Measurements from ENCODE around the gene WNT11. TPM values are rescaled to one million over a fixed set of nuclear protein-coding genes. Genes with fewer than 3 reads are reported as not detected.

The WNT11 gene
- 1 to 10 TPM in 1 of 2 donors, under 1 TPM in 1; 0.71 to 1.5 TPM for total RNA-seq

- Mint-ChIP-seq H3K27ac (no peak within 1 kb of the TSS), H3K36me3 (peaks cover 0 to 6% of the 10 kb centered on the region in 2 donors), H3K9me3 (no peaks in the 10 kb centered on the region)
- ATAC-seq, result no peak
- peak in 1 of 2 donors; percentile 23 for DNase-seq (ENCODE audit: low spot score in 2 of 2)
Measured at GRCh38 chr11:76206327-76207081, at the start of gene WNT11. Gene WNT11 (minus strand): TSS chr11:76206502. CDS start chr11:76206407, 95 bp downstream.

GRCh38 chr11:76253416-76253815, 47.1 kb upstream of the WNT11 start:
- ATAC-seq, result no peak

GRCh38 chr11:76252631-76253070, 46.3 kb upstream of the WNT11 start:
- no peak for ATAC-seq
- Mint-ChIP-seq H3K27ac (no peak overlapping the region), H3K36me3 (peaks cover 0 to 8% of the 10 kb centered on the region in 2 donors), H3K9me3 (no peaks in the 10 kb centered on the region)
- no peak for DNase-seq (ENCODE audit: low spot score in 2 of 2)

More at GRCh38 chr11:76253416-76253815, 47.1 kb upstream of the WNT11 start:
- Mint-ChIP-seq H3K27ac (no peak overlapping the region), H3K36me3 (peaks cover 0 to 8% of the 10 kb centered on the region in 2 donors), H3K9me3 (no peaks in the 10 kb centered on the region)
- no peak for DNase-seq (ENCODE audit: low spot score in 2 of 2)

- no peak for ATAC-seq
- no peak for DNase-seq (ENCODE audit: low spot score in 2 of 2)
- H3K9me3 Mint-ChIP-seq, result no peaks in the 10 kb centered on the region
- H3K27ac Mint-ChIP-seq, result no peak overlapping the region
- H3K36me3 Mint-ChIP-seq, result peaks cover 0 to 8% of the 10 kb centered on the region in 2 donors
Measured at GRCh38 chr11:76251576-76251975, 45.3 kb upstream of the WNT11 start.

- no peaks in the 10 kb centered on the region for H3K9me3 Mint-ChIP-seq
- H3K36me3 Mint-ChIP-seq, result peaks cover 0 to 8% of the 10 kb centered on the region in 2 donors
- H3K27ac Mint-ChIP-seq, result no peak overlapping the region
- ATAC-seq (no peak), DNase-seq (ENCODE audit: low spot score in 2 of 2) (no peak)
Measured at GRCh38 chr11:76251226-76251575, 44.9 kb upstream of the WNT11 start.

- Mint-ChIP-seq H3K36me3 (peaks cover 0 to 8% of the 10 kb centered on the region in 2 donors), H3K27ac (no peak overlapping the region), H3K9me3 (no peaks in the 10 kb centered on the region)
- no peak for ATAC-seq
- no peak for DNase-seq (ENCODE audit: low spot score in 2 of 2)
Measured at GRCh38 chr11:76250520-76251225, 44.4 kb upstream of the WNT11 start.

GRCh38 chr11:76249195-76249741, 43.0 kb upstream of the WNT11 start:
- Mint-ChIP-seq H3K9me3 (no peaks in the 10 kb centered on the region), H3K27ac (no peak overlapping the region), H3K36me3 (peaks cover 0 to 8% of the 10 kb centered on the region in 2 donors)
- DNase-seq (ENCODE audit: low spot score in 2 of 2) (no peak), ATAC-seq (no peak)

GRCh38 chr11:76248210-76248609, 41.9 kb upstream of the WNT11 start:
- peak in 1 of 2 donors; percentile 28 for ATAC-seq
- no peak overlapping the region for H3K27ac Mint-ChIP-seq
- no peaks in the 10 kb centered on the region for H3K9me3 Mint-ChIP-seq
- DNase-seq (ENCODE audit: low spot score in 2 of 2), result no peak
- H3K36me3 Mint-ChIP-seq, result peaks cover 0 to 8% of the 10 kb centered on the region in 2 donors

GRCh38 chr11:76247091-76247490, 40.8 kb upstream of the WNT11 start:
- DNase-seq (ENCODE audit: low spot score in 2 of 2), result no peak
- no peaks in the 10 kb centered on the region for H3K9me3 Mint-ChIP-seq
- ATAC-seq, result no peak
- H3K36me3 Mint-ChIP-seq, result peaks cover 0 to 8% of the 10 kb centered on the region in 2 donors
- H3K27ac Mint-ChIP-seq, result no peak overlapping the region

- Mint-ChIP-seq H3K27ac (no peak overlapping the region), H3K9me3 (no peaks in the 10 kb centered on the region), H3K36me3 (peaks cover 0 to 4% of the 10 kb centered on the region in 2 donors)
- DNase-seq (ENCODE audit: low spot score in 2 of 2), result no peak
- no peak for ATAC-seq
Measured at GRCh38 chr11:76246271-76246933, 40.1 kb upstream of the WNT11 start.

GRCh38 chr11:76245720-76246119, 39.4 kb upstream of the WNT11 start:
- no peak for ATAC-seq
- peak overlapping the region in 1 of 2 donors; percentile 24 for H3K27ac Mint-ChIP-seq

GRCh38 chr11:76244316-76244851, 38.1 kb upstream of the WNT11 start:
- H3K27ac Mint-ChIP-seq, result no peak overlapping the region
- no peaks in the 10 kb centered on the region for H3K9me3 Mint-ChIP-seq
- no peak for DNase-seq (ENCODE audit: low spot score in 2 of 2)
- no peaks in the 10 kb centered on the region for H3K36me3 Mint-ChIP-seq
- no peak for ATAC-seq

More at GRCh38 chr11:76245720-76246119, 39.4 kb upstream of the WNT11 start:
- H3K36me3 Mint-ChIP-seq, result no peaks in the 10 kb centered on the region
- no peaks in the 10 kb centered on the region for H3K9me3 Mint-ChIP-seq
- no peak for DNase-seq (ENCODE audit: low spot score in 2 of 2)

GRCh38 chr11:76243957-76244285, 37.6 kb upstream of the WNT11 start:
- ATAC-seq, result no peak
- Mint-ChIP-seq H3K36me3 (no peaks in the 10 kb centered on the region), H3K27ac (no peak overlapping the region), H3K9me3 (no peaks in the 10 kb centered on the region)
- DNase-seq (ENCODE audit: low spot score in 2 of 2), result no peak

- peak overlapping the region in 1 of 2 donors; percentile 72 for H3K27ac Mint-ChIP-seq
- ATAC-seq (no peak), DNase-seq (ENCODE audit: low spot score in 2 of 2) (no peak)
- H3K36me3 Mint-ChIP-seq, result no peaks in the 10 kb centered on the region
- H3K9me3 Mint-ChIP-seq, result no peaks in the 10 kb centered on the region
Measured at GRCh38 chr11:76243193-76243956, 37.1 kb upstream of the WNT11 start.

GRCh38 chr11:76242004-76242779, 35.9 kb upstream of the WNT11 start:
- no peak for ATAC-seq

More at GRCh38 chr11:76242004-76242779, 35.9 kb upstream of the WNT11 start:
- Mint-ChIP-seq H3K27ac (no peak overlapping the region), H3K9me3 (no peaks in the 10 kb centered on the region), H3K36me3 (no peaks in the 10 kb centered on the region)
- no peak for DNase-seq (ENCODE audit: low spot score in 2 of 2)

Data from activated naive CD4-positive, alpha-beta T cell treated with anti-CD3 and anti-CD28 coated beads, Interleukin-2, amount 50 U/mL, for 72 hours (primary cell).